Epithelial cell of proximal tubule (primary cell): Measurements from ENCODE around the gene C19orf38. TPM values are rescaled to one million over a fixed set of nuclear protein-coding genes. Genes with fewer than 3 reads are reported as not detected.
"Not testable (repeated sequence)": the region's sequence is repeated elsewhere in the genome, so short reads cannot be mapped to it uniquely, and the experiment has no call there.

Source experiments
- DNase-seq: peaks from one replicate; pipeline ENCODE4 v3.0.0-alpha.2; 2011; ENCODE audit warnings: low read depth
- H3K4me3 ChIP-seq: 2 replicates; pipeline ENCODE4 v1.5.1; 2011; ENCODE audit warnings: low read depth, mild to moderate bottlenecking, low read length
- CTCF ChIP-seq: conservative IDR thresholded peaks from 2 replicates; pipeline ENCODE4 v1.5.1; 2012; ENCODE audit warnings: low read depth, mild to moderate bottlenecking, low read length
- total RNA-seq: library from RNA; depleted of rRNA; stranded (reverse); fragments of >200 nt; gene quantifications from 2 replicates; pipeline ENCODE4 v1.2.3, GENCODE V29; 2015

C19orf38 gene
- total RNA-seq, 1 donor from 2014 or later = not detected

GRCh38 chr19:10862561-10863106, 14.4 kb downstream of the C19orf38 start:
- TF ChIP-seq CTCF = no peak
- H3K4me3 ChIP-seq = no peak overlapping the region
- DNase-seq = no peak

- peak; percentile 23 for DNase-seq
- TF ChIP-seq CTCF = no peak
- no peak overlapping the region for H3K4me3 ChIP-seq
Measured at GRCh38 chr19:10863107-10863717, 15.0 kb downstream of the C19orf38 start.

GRCh38 chr19:10864538-10864899, 16.3 kb downstream of the C19orf38 start:
- TF ChIP-seq CTCF = peak; percentile 97
- DNase-seq = no peak
- H3K4me3 ChIP-seq = no peak overlapping the region

- no peak for TF ChIP-seq CTCF
- no peak for DNase-seq
Measured at GRCh38 chr19:10866495-10866894, 18.3 kb downstream of the C19orf38 start.

GRCh38 chr19:10868872-10869547, 20.8 kb downstream of the C19orf38 start:
- H3K4me3 ChIP-seq = no peak overlapping the region
- TF ChIP-seq CTCF = no peak
- no peak for DNase-seq

More at GRCh38 chr19:10866495-10866894, 18.3 kb downstream of the C19orf38 start:
- H3K4me3 ChIP-seq = no peak overlapping the region

- not testable (repeated sequence) for H3K4me3 ChIP-seq, DNase-seq
Measured at GRCh38 chr19:10869872-10870311, 21.7 kb downstream of the C19orf38 start.

- H3K4me3 ChIP-seq = peak overlapping the region; percentile 65
- DNase-seq = no peak
- TF ChIP-seq CTCF = no peak
Measured at GRCh38 chr19:10870501-10870954, 22.3 kb downstream of the C19orf38 start.
